ENCODE measurements around the gene NAA40.

NAA40 gene

DNA sequence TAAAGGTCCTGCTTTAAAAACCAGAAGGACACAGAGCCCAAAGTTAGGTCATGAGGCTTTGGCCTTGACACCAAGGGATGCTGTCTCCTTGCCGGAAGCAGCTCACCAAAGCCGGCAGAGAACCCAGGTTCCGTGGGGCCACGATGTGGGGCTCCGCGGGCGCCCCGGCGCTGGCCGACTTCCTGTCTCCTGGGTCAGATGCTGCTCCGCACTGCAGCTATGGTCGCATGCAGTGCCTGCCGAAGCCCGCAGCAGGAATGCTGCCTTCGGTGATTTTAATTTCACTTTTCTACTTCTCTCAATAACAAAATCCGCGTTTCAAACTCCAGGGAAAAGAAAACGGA lies 47.0 kb downstream of the NAA40 start:
- FAIRE-seq = peak; percentile 35
- no peak for DNase-seq (ENCODE audit: insufficient read length, low spot score)

DNA sequence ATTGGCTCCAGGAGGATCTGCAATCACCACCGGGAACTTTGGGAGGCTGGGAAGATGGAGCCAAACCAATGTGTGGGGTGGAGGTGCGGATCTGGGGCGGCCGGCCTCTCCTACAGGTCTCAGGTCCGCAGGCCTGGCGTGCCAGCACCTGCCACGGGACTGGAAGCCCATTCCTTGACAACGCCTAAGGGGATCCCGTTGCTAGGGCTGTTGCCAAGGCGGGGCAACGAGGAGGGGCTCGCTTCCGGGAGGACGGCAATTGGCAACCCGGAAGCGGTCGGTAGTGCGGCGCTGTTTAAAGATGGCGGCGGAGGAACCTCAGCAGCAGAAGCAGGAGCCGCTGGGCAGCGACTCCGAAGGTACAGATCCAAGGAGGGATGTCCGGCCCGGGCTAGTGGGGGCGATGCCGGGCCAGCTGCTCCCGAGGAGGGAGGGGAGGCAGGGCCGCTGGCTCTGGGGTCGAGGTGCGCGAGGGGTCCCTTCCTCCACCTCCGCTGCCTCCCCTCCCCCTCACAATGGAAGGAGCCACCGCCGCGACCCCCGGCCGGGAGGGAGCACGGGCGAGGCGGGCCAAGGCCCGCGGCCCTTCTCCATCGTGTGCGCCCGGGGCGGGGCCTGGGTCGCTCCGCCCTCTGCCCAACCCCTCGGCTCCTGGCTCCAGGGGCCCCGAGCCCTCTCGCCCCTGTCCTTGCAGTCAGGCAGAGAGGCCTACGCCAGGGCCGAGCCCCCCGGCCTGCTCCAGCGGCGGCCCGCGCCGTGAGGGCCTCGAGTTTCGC lies 47.5 kb downstream of the NAA40 start, which contains the start of gene OTUB1:
OTUB1 (plus strand) TSS at position 283 of the 776 bp plus-strand sequence; CDS start at position 302, 19 bp downstream.
- FAIRE-seq = peak; percentile 94

DNA sequence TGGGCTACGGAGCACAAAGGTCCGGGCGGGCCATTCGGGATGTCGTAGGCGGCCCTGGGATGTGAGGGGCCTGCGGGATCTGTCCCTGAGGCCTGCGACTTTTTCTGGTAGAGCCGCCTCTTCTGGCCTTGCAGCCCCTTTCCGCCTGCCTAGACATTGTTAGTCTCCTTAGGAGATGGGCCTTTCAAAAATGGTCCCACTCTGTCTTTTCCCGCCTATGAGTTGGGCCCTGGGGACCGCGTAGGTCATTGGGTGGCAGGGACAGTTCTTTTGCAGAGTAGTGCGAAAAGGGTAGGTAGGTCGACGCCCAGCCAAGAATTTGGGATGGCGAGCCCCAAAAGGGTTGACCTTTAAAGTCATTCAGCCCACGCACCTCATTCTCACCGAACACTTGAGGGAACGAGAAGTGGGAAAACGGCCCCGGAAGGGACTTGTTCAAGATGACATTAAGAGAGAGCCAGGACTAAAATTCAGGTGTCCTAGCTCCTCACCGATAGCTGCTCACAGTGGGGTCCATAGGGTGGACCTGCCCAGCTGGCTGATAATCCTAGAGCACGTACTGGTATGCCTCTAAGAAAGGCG lies 48.2 kb downstream of the NAA40 start:
- DNase-seq (ENCODE audit: insufficient read length, low spot score) = no peak
- FAIRE-seq = no peak

More for the DNA sequence above, 47.5 kb downstream of the NAA40 start, which contains the start of gene OTUB1:
- peak; percentile 98 for DNase-seq (ENCODE audit: insufficient read length, low spot score)

DNA sequence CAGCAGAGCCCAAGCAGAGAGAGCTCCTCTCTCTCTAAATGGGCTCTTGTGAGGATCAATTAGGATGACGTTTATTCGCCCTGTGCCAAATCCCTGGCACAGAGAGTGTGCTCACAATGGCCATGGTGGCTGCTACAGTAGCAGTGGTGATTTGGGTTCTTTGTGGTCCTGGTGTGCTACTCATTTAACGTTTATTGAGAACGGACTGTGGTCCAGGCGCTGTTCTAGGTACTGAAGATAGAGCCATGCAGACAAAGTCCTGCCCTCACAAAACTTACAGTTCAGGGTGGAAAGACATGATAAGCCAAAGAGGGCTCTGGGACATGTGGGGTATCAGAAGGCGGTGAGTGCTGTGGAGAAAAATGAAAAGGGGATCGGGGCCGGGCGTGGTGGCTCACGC lies 52.8 kb downstream of the NAA40 start:
- DNase-seq (ENCODE audit: insufficient read length, low spot score) (no peak), FAIRE-seq (no peak)

DNA sequence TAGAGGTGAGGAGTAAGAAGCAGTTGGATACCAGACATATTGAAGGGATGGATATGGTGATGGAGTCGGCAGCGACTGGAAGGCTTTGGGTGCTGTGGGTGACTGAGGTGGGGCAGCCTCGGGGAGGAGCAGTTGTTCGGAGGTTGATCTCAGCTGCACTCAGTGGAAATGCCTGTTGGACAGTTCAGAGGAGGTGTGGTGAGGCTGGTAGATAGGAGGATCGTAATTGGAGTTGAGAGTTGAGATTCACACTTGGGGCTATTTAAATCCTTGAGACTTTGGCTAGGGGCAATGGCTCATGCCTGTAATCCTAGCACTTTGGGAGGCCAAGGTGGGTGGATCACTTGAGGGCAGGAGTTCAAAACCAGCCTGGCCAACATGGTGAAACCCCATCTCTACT lies 54.3 kb downstream of the NAA40 start:
- no peak for DNase-seq (ENCODE audit: insufficient read length, low spot score)
- no peak for FAIRE-seq

DNA sequence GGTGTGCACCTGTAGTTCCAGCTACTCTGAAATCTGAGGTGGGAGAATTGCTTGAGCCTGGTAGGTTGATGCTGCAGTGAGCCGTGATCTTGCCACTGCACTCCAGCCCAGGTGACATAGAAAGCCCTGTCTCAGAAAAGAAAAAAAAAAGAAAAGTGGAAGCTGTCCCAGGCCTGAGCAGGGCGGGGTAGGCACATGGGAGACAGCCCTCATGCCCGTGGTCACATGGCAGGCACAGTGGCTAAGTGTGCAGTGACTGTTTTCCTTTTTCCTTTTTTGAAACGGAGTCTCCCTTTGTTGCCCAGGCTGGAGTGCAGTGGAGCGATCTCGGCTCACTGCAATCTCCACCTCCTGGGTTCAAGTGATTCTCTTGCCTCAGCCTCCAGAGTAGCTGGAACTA lies 55.2 kb downstream of the NAA40 start:
- FAIRE-seq (no peak), DNase-seq (ENCODE audit: insufficient read length, low spot score) (no peak)

DNA sequence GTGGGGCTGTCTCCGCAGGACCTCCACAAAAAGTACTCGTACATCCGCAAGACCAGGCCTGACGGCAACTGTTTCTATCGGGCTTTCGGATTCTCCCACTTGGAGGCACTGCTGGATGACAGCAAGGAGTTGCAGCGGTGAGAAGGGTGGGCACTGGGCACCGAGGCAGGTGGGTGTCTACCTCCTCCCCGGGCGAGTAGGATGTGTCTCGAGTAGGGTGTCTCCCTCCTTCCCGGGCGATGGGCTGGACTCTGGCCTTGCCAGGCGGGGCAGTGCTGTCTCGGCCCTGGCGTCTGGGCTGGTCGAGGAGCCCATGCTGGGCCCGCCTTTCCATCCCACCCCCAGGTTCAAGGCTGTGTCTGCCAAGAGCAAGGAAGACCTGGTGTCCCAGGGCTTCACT lies 57.7 kb downstream of the NAA40 start:
- FAIRE-seq = no peak
- no peak for DNase-seq (ENCODE audit: insufficient read length, low spot score)

DNA sequence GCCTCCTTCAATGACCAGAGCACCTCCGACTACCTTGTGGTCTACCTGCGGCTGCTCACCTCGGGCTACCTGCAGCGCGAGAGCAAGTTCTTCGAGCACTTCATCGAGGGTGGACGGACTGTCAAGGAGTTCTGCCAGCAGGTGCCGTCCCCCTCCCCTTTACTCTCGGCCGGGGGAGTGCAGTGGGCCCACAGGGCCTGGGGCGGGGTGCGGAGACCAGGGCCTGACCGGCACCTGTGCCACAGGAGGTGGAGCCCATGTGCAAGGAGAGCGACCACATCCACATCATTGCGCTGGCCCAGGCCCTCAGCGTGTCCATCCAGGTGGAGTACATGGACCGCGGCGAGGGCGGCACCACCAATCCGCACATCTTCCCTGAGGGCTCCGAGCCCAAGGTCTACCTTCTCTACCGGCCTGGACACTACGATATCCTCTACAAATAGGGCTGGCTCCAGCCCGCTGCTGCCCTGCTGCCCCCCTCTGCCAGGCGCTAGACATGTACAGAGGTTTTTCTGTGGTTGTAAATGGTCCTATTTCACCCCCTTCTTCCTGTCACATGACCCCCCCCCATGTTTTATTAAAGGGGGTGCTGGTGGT lies 58.4 kb downstream of the NAA40 start:
- no peak for DNase-seq (ENCODE audit: insufficient read length, low spot score)
- FAIRE-seq = no peak

DNA sequence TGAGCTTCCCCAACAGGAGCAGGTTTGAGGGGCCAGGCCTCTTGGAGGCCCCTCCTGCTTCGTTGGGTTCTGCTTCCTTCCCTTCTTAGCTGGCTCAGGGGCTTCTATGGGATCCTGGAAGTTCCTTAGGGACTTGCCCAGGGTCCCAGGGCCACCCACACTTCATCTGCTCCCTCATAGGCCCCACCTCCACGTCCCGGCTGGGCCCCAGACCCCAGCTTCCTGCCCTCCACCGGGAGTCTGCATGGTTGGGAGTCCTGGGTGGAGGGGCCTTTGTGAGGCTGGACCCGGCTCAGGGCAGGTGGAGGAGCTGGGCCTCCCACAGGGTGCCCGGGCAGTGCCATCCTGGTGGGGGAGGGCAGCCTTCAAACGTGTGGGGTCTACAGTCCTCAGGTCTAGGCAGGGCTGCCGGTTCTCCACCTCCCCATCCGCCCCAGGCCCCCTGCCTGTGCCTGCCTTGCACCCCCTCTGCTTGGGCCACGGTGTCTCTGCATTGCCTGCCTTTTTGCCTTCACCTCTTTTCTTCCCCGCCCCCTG lies 59.1 kb downstream of the NAA40 start:
- DNase-seq (ENCODE audit: insufficient read length, low spot score) = no peak
- no peak for FAIRE-seq

DNA sequence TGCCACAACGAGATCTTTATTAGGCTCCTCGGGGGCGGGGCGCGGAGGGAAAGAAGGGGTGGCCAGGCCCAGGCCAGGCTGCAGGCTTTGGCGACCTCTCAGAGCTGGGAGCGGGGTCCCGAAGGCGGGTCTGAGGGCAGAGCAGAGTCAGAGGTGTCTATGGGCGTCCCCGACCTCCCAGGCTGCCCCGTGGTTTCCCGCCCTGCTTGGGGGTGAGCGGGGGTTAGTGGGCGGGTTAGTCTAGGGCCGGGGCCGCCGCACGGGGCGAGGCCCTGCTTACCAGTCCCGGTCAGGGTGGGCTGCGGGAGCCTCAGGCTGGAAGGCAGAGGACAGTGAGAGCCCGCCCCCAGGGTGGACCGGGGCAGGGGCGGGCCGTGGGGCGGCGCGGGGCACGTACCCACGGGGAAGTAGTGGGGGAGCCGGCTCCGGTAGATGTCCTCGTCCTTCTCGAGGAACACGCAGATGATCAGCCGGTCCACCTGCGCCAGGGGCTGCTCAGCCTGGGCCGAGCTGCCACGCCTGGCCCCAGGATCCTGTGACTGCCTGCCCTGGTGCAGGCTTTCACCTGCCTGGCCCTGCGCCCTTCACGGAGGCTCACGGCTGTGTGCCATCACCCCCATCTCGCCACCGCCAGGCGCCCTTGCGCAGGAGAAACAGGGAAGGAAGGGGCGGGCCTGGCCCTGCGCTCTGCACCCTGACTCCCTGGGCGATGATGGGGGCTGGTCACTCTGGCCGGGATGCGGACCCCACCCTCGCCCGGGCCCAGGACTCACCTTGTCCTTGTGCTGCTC lies 60.0 kb downstream of the NAA40 start:
- FAIRE-seq = no peak
- DNase-seq (ENCODE audit: insufficient read length, low spot score) = no peak

DNA sequence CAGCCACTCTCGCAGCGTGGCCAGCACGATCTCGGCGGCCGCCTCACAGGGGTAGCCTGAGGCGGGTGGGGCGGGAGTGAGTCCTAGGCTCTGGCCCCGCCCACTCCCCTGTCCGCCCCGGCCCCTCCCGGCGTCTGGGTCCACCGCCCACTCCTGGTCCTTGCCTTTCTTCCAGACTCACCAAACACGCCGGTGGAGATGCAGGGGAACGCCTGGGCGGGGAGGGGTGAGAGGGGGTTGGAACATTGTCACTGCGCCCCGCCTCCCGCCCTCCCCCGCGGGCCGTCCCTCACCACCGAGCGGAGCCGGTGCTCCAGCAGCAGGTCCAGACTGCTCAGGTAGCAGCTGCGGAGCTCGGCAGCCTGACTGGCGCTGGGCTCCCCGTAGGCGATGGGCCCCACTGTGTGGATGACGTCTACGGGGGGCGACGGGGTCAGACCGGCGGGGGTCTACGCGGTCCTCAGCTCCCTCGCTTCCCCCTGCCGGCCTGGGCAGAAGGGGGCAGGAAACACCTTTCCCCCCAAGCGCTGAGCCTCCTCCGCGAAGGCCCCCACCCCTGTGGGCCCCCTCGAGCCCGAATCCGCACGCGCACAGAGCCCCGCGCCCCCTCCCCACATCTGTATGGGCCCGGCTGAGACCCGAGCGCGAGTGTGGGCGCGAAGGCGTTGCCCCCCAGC lies 60.7 kb downstream of the NAA40 start:
- peak; percentile 58 for DNase-seq (ENCODE audit: insufficient read length, low spot score)
- no peak for FAIRE-seq

DNA sequence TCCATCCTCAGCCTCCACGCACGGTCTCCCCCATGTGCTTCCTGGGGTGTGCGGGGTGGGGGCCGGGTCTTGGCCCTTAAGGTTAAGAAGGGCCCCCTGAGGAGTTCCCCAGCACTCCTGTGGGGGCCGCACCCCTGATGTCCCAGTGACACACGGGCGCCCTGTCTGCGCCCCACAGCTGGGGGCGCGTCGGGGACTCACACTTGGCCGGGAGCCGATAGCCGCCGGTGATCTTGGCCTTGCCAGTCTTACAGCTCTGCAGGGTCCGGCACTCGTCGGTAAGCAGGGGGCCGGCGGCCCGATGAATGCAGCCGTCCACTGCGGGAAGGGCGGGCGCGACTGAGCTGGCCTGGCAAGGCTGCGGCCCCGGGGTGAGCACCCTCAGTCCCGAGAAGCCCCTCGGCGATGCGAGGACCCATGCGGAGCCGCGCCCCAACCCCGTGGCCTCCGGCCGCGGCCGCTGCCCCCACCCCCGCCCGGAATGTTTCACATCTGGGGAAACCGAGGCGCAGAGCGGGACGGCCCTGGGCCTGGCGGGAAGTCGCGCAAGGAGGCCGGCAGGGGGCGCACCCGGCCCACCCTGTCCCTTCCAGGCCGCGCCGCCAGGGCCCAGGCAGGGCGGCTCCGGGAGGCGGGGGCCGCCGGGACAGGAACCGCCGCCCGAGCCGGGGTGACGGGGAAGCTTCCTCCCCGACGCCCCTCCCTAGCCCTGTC lies 61.4 kb downstream of the NAA40 start:
- FAIRE-seq = no peak

DNA sequence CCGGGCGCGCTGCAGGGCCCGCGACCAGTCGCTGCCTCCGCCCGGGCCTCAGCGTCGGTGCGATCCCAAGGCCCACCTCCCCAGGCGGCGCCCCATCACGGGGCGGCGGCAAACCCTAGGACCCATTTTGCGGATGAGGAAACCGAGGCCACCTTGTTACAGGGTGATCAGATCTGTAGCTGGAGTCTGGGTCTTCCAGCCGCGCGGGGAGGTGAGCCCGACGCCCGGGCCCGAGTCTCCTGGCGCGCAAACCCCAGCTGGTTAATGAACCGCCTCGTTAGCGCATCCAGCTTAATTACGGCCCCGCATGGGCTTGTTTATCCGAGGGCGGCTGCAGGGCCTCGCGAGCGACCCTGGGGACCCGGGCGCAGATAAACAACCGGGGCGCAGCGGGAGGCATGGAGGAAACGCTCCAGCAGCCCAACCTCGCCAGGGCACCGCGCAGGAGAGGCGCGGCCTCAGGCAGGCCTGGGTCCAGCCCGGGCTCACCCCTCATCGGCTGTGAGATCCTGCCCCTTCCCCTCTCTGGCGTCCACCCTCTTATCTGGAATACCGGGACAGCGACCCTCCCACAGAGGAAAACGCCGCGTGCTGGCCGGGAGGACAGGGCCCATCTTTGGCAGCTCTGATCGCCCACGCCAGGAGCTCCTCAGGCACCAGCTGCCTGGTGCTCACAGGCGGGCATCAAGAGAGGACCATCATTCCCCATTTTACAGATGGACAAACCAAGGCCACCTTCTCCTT lies 62.1 kb downstream of the NAA40 start:
- no peak for DNase-seq (ENCODE audit: insufficient read length, low spot score)
- FAIRE-seq = no peak

More for the DNA sequence above, 61.4 kb downstream of the NAA40 start:
- DNase-seq (ENCODE audit: insufficient read length, low spot score) = peak; percentile 92

DNA sequence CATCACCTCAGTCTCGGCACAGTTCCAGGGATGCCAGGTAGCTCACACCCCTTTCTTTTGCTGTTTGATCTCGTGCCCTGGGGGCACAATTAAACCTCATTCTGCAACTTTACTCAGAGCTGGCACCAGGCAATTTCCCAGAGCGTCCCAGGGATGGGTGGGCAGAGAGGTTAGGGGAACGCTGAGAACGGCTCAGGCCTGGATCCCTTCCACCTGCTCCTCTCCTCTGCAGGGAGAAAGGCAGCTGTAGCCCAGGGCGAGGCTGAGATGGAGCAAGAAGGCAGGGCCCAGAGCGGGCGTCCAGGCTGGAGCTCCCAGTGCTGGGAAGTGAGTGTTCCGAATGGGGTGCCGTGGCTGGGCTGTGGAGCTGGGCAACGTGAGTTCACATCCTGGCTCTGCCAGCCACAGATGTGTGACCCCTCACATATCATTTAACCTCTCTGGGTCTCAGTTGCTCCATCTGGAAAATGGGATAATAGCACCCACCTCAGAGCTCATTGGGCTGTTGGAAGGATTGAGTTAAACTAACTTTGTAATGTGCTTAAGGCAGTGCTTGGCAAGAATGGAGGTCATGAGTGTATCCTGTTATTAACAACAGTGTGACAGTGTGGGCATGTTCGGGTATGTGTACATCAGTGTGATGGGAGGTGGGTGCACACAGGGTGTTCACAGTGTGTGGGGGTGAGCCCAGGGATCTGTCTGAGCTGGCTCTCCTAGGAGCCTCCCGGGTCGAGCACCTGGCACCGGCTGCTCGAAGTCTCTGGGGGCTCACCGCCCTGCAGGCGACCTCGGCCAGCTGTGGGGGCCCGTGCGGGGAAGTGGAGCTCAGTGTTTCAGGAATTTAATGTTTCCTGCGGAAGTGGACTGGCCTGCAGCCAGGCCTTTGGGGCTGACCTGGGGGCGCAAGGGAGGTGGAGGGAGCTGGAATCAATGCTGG lies 63.0 kb downstream of the NAA40 start:
- no peak for DNase-seq (ENCODE audit: insufficient read length, low spot score)
- FAIRE-seq = no peak

DNA sequence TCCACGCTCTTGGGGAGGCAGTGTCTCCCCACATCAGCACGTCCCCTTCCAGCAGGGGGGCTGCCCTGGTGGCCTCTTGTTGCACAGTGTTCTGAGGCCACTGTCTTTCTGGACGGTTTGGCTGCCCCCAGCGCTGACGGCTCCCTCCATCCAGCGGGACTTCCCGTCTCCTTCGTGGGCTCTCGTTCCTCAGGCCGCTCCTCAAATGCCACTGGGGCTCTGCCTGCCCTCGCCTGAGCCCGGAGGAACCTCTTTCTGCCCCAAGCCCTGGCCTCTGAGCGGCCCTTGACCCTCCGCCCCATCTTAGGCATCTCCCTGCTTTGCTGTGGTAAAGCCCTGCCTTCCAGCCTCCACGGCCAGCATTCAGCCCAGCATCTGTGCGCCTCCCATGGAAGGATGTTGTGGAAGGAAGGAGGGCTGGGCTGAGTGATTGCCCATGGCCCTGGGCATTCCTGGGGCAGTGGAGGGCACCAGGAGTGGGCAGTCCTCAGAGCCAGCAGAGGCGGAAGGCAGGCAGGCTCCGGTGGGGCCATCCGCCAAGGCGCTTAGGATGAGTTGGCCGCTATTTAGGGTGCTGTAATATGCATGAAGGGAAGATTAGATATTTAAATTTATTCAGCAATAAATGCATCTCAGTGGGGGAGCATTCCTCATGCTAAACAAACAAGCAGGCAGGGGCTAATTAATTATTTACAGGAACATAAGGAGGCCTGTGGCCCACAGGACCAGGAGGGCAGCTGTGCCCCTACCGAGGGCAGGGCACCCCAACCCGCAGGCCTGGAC lies 65.2 kb downstream of the NAA40 start:
- DNase-seq (ENCODE audit: insufficient read length, low spot score) = no peak
- FAIRE-seq = no peak

DNA sequence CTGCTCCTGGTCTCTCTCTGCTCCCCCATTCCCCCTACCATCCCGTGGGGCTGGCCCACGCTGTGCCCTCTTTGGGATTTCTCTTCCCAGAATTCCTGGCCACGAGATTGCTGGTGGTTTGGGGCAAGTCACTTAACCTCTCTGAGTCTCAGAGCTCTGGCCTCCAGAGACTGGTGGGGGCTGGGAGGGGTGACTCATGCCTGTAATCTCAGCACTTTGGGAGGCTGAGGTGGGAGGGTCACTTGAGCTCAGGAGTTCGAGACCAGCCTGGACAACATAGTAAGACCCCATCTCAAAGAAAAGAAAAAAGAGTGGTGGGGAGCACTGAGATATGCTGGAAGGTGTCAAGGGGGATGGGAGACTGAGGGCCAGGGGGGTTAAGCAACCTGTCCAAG lies 65.8 kb downstream of the NAA40 start:
- FAIRE-seq = no peak
- no peak for DNase-seq (ENCODE audit: insufficient read length, low spot score)

DNA sequence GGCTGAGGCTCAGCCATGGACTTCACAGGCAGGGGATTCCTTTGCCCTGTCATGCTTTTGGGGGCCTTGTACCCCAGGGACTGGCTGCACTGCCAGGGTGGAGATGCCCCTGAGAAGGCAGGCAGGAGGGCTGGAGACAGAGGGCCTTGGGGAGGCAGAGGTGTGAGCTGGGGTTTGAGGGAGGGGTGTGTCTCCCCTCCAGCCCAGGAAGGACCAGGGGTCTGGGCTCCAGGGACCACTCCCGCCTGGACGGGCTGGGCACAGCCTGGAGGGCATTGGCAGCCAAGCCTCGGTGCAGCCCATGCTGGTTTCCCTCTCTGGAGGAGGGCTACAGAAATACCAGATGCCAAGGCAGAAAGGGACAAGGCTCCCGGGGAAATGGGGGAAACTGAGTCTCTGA lies 66.9 kb downstream of the NAA40 start:
- DNase-seq (ENCODE audit: insufficient read length, low spot score) (no peak), FAIRE-seq (no peak)
